HG03175 (cell line): ENCODE results near the gene SGF29.
"Not testable (repeated sequence)": the region's sequence is repeated elsewhere in the genome, so short reads cannot be mapped to it uniquely, and the experiment has no call there.

Experiments
- ATAC-seq: cut with Tn5 transposase; IDR thresholded peaks from one replicate; pipeline ENCODE4 v1.9.1; 2021; ENCODE audit warnings: mild to moderate bottlenecking, moderate library complexity; ENCODE audit not compliant: unreplicated experiment

SGF29 gene

GRCh38 chr16:28592979-28593553 is 39.3 kb downstream of the SGF29 start:
- ATAC-seq, result no peak

DNA sequence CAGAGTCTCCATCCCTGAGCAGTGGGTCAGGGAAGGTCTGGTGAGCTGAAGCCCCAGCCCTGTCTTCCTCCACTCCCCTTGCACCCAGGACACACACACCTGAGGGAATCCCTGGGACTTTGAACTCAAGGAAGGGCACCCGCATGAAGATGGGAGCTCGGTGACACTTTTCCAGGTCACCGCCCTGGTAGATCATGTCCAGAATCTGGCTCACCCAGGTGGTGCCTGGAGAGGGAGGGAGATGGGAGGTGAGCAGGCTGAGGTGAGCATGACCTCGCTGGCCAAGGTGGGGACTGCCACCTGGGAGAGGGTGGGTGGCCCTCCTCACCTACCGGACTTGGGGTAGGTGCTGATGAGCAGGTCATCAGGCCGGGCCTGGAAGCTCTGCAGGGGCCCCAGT is 41.7 kb downstream of the SGF29 start:
- ATAC-seq, result not testable (repeated sequence)

DNA sequence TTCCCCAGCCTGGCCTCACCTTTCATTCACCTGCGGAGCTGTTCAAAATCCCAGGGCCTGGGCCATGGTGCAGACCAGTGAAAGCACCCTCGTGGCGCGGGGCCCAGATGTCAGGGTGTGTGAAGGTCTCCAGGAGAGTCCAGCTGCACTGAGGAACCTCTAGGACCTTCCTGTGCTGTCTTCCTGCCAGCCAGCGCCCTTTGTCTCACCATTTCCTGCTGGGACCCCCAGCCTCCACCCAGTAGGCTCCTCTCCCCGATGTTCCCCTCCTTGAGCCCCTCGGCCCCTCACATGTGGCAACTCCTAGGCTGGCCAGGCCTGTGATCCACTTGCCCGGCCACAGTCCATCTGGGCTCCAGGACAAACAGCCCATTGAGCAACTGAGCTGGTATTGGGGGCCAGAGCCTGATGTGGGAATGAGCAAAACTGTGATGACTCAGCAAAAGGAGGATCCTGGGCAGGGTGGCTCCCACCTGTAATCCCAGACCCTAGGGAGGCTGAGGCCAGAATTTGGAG is 42.5 kb downstream of the SGF29 start:
- no peak for ATAC-seq

GRCh38 chr16:28596840-28597691 is 43.3 kb downstream of the SGF29 start, which contains the start of gene SULT1A2:
Gene SULT1A2 (minus strand): TSS chr16:28597050. CDS start chr16:28595930, 1,120 bp downstream.
- no peak for ATAC-seq

GRCh38 chr16:28597692-28598261 is 44.1 kb downstream of the SGF29 start:
- no peak for ATAC-seq

DNA sequence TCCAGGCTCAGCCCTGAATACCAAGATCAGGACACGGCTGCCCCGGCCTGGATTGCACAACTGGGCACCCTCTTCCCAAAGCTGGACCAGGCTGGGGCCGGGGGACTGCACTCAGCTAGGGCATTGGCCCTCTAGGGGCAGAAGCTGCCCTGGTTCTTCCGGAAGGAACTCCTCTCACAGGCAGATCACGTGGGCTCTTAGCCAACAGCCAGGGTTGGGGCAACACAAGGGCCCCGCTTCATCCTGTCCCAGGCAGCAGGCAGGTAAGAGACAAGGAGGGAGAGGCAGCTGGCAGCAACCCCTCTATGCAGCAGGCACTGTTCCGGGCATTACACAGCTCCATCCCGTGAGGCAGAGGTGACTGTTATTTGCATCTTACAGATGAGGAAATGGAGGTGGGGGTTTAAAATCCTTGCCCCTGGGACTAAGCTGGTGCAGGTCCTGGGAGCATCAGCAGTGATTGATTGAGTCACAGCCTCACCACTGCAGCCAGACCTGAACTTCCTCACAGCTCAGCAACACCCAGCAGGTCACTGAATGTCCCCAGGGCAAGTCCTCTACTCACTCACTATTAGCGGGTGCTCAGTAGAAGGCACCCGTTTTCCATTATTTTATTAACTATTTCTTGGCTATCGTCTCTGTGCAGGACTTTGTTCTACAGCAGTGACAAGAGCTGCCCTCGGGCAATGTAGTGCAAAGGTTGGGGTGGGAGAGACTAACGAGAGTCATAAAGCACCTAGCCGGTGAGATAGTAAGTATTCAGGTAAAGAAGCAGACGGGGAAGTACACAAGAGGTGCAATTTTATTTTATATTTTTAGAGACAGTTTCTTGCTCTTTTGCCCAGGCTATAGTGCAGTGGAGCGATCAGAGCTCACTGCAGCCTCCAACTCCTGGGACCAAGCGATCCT is 45.9 kb downstream of the SGF29 start:
- ATAC-seq, result not testable (repeated sequence)

- ATAC-seq, result not testable (repeated sequence)
Observed at GRCh38 chr16:28600965-28601364, 47.2 kb downstream of the SGF29 start.

- ATAC-seq, result not testable (repeated sequence)
Observed at GRCh38 chr16:28601589-28601988, 47.9 kb downstream of the SGF29 start.

DNA sequence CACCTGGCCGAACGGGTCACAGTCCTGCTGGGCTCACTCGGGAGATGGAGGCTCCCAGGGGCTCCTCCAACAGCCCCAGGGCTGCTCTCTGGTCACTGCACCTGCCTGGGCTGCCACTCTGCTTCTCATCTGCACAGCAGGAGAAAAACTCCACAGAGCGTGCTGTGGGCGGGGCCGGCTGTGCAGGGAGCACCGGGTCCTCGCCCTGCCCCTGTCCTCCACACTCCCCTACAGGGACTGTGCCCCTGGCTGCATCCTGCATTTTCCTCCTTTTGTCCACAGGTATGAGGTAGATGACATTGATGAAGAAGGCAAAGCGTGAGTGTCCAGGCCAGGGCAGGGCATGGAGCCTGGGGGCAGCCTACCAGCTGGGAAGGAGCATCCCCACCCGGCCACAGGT is 48.3 kb downstream of the SGF29 start:
- ATAC-seq, result not testable (repeated sequence)

DNA sequence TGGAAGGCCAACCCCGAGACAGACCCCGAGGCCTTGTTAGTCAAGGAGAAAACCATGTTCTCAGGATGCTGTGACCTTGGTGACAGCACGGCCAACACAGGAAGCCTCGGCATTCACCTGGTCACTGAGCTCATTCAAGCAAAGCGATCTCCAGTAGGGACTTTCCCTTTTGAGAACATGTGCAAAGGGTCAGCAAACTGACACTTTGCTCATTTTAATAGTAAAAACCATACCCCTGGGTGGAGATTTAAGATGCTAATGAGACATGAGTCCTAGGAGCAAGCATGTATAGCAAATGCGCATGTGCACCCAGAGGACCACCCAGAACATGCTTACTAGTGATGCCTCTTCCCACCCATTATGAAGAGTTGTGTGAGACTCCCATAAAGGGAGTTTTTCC is 48.8 kb downstream of the SGF29 start:
- ATAC-seq, result no peak

DNA sequence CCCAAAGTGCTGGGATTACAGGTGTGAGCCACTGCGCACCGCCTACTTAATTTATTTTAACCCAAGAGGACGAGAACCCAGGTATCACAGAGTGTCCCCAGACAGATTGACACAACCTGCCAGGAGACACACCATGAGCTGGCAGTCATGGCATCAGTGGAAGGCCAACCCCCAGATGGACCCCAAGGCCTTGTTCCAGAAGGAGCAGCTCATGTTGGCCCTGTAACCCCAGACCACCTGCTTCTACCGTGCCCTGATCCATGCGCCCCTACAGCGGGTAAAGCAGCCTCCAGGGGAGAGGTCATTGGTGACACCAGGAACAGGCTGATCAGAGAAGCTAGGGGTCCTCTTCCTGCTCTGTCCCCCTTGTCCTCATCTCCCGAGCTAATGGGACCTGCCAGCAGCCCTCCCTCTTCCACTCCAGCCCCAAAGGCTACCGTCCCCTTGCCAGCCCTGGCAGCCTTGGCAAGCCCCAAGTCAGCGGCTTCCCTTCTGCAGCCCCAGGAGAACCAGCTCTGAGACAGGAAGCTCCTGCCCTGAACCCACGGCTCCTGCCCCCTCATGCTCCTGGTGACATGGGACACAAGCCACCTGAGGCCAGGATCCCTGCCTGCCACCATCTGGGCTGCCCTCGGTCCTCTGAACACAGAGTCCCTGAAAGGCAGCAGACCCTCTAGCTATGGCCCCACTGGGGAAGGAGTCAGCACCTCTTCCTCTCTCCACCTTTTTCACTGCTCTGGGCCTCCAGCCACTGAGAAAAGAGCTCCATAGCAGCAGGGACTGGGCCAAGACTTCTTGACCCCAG is 49.9 kb downstream of the SGF29 start:
- no peak for ATAC-seq

DNA sequence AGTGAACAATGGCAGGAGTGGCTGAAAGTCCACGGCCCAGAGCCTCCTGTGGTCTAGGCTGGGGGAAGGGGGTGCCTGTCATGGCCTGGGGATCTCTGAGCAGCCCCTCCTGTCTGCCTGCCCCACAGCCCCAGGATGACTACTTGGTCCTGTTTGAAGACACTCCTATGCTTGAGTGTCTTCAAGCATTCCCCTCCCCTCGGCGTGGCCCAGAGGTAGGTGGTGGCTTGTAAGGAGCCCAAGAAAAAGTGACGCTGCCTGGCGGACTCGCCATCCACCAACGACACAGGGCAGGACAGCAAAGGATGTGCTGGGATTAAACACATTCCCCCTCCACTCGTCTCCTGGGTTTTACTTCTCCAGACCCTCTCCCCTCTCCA is 50.5 kb downstream of the SGF29 start:
- ATAC-seq, result no peak

- ATAC-seq, result no peak
Observed at GRCh38 chr16:28606291-28607115, 52.8 kb downstream of the SGF29 start.

DNA sequence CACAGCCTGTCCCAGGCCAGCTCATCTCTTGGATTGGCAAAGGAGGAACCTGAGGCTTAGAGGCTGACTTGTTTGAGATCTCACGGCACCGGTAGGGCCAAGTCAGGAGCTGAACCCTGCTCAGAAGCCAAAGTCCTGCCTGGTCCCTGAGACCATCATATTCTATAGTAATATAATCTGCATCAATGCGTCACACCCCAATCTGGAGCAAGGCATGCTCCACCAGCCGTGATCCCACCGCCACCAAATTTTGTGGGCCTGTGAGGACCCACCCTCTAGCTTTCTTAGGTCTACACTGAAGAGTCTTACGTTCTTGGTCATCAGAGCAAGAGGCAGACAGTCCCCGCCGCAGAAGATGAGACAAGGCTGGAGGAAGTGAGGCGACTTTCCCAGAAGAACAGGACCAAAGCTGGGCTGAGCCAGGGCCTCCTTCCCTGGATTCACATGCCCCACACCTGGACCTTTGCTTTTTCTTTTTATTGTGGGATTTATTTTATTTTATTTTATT is 53.5 kb downstream of the SGF29 start:
- ATAC-seq, result no peak

DNA sequence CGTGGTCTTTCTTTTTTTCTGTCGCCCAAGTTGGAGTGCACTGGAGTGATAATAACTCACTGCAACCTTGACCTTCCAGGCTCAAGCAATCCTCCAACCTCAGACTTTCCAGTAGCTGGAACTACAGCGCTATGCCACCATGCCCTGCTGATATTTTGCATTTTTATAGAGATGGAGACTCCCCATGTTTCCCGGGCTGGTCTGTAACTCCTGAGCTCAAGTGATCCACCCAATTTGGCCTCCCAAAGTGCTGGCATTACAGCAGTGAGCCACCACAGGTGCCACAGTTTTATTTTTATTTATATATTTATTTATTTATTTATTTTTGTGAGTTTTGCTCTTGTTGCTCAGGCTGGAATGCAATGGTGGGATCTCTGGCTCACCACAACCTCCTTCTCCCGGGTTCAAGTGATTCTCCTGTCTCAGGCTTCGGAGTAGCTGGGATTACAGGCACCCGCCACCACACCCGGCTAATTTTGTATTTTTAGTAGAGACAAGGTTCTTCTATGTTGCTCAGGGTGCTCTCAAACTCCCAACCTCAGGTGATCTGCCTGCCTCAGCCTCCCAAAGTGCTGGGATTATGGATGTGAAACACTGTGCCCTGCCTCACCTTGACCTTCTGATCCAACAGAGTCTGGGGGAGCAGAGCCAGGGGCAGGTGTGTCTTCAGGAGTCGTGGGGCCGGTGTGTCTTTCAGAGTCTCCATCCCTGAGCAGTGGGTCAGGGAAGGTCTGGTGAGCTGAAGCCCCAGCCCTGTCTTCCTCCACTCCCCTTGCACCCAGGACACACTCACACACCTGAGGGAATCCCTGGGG is 54.2 kb downstream of the SGF29 start:
- not testable (repeated sequence) for ATAC-seq

- ATAC-seq, result not testable (repeated sequence)
Observed at GRCh38 chr16:28608496-28608808, 54.7 kb downstream of the SGF29 start.

DNA sequence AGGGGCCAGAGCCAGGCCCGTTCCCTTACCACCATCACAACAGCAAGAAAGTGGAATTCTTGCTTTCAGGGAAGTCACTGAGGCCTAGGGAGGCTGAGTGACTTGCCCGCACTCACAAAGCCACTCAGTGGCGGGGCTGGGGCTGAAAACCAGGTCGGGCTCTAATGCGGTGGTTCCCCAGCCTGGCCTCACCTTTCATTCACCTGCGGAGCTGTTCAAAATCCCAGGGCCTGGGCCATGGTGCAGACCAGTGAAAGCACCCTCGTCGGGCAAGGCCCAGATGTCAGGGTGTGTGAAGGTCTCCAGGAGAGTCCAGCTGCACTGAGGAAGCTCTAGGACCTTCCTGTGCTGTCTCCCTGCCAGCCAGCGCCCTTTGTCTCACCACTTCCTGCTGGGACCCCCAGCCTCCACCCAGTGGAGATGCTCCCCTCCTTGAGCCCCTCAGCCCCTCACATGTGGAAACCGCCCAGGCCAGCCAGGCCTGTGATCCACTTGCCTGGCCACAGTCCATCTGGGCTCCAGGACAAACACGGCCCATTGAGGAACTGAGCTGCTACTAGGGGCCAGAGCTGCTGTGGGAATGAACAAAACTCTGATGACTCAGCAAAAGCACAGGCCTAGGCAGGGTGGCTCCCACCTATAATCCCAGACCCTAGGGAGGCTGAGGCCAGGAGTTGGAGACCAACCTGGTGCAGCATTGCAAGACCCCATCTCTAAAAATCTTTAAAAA is 55.3 kb downstream of the SGF29 start:
- not testable (repeated sequence) for ATAC-seq
